ENCODE results near the gene XAB2. TPM values are rescaled to one million over a fixed set of nuclear protein-coding genes. Genes with fewer than 3 reads are reported as not detected.

XAB2 gene
- total and polyA plus RNA-seq, 2 donors (not counting 3 experiments of a cell fraction or from before 2014, with no cell fraction given) = 37.3 to 47.6 TPM

DNA sequence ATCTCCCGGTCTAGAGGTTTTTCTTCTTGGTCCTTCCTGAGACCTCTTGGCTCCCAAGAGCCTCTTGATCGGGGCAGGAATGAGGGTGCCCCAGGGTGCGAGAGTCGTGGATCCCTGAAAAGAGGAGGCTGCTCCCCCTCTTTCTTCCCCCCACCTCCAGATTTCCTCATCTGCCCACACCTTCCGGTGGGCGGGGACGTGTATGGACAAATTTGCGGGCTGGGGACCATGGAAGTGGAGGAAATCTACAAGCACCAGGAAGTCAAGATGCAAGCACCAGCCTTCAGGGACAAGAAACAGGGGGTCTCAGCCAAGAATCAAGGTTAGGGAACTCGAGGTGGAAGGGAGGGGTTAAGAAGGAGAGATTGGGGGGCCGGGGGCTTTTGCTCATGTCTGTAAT, 47.5 kb upstream of the XAB2 start, which contains the start of gene MCEMP1:
Gene MCEMP1 (plus strand): TSS at position 237 of the 400 bp plus-strand sequence. CDS start 31 bp downstream, at position 268.
- Histone ChIP-seq H3K4me1 (ENCODE audit: control insufficient read depth, extremely low read depth, insufficient read depth, low read length) (peaks cover 6% of the 10 kb centered on the region), H3K9ac (replicated peaks; ENCODE audit: extremely low read depth, insufficient read depth, low read length) (no peak within 1 kb of the TSS)
- POLR2A ChIA-PET = no interaction called here

More for the DNA sequence above, 47.5 kb upstream of the XAB2 start, which contains the start of gene MCEMP1:
- no peak within 1 kb of the TSS for H3K27ac ChIP-seq (ENCODE audit: insufficient read depth, low read depth, low read length)
- H3K79me2 ChIP-seq (ENCODE audit: control insufficient read depth, insufficient read depth, low read length) = peaks cover 11% of the 10 kb centered on the region
- H3K9me3 ChIP-seq (replicated peaks; ENCODE audit: control insufficient read depth, insufficient read depth, low read length) = no peaks in the 10 kb centered on the region
- FAIRE-seq (no peak), DNase-seq (ENCODE audit: low read depth, low spot score) (no peak)
- intact Hi-C loops (cut with micrococcal nuclease) (no loop called here), dilution Hi-C loops (cut with MboI; ENCODE audit: extremely low pct_ligation_motif_present, low sequenced_read_pairs) (no loop called here)
- no peak for TF ChIP-seq GATA2 (IDR thresholded peaks at IDR 0.05; ENCODE audit: insufficient read depth, insufficient read length, low read depth, low read length)
- TF ChIP-seq POLR2A (IDR thresholded peaks at IDR 0.05; ENCODE audit: low read depth, low read length) = no peak
- no peak for TF ChIP-seq MYC (IDR thresholded peaks at IDR 0.05; ENCODE audit: low read depth, low read length)
- no peak for TF ChIP-seq POLR2AphosphoS5 (IDR thresholded peaks at IDR 0.05; ENCODE audit: insufficient read depth, low read depth, low read length)
- no peak for TF ChIP-seq EZH2 (IDR thresholded peaks at IDR 0.05; ENCODE audit: borderline replicate concordance, low read depth, low read length, severe bottlenecking)
- TF ChIP-seq FOS (IDR thresholded peaks at IDR 0.05; ENCODE audit: borderline replicate concordance, insufficient read depth, low read length) = no peak
- no peak for TF ChIP-seq JUN (IDR thresholded peaks at IDR 0.05; ENCODE audit: borderline replicate concordance, insufficient read depth, insufficient read length, low read depth)
- TF ChIP-seq MAX (IDR thresholded peaks at IDR 0.05; ENCODE audit: insufficient read depth, insufficient read length) = no peak
- TF ChIP-seq CTCF (IDR thresholded peaks at IDR 0.05; ENCODE audit: extremely low read depth in 1 of 2, insufficient read depth in 1 of 2, low read depth in 1 of 2, low read length in 2 of 2) = no peak
- H3K9me1 ChIP-seq (replicated peaks; ENCODE audit: control insufficient read depth, extremely low read depth, insufficient read depth, low read length) = no peaks in the 10 kb centered on the region
- H3K4me3 ChIP-seq (replicated peaks in 1 of 3; ENCODE audit: insufficient read depth in 1 of 3, low read depth in 1 of 3, low read length in 3 of 3) = no peak within 1 kb of the TSS
- H3K27me3 ChIP-seq (ENCODE audit: control insufficient read depth in 2 of 2, insufficient read depth in 2 of 2, low read length in 2 of 2) = peaks cover 2 to 3% of the 10 kb centered on the region in 2 experiments
- no TSS peak for BruUV-seq (replicated peaks)
- no peaks in the 10 kb centered on the region for H4K20me1 ChIP-seq (replicated peaks; ENCODE audit: control insufficient read depth, extremely low read depth, insufficient read depth, low read length)
- no peaks in the 10 kb centered on the region for H3K36me3 ChIP-seq (ENCODE audit: control insufficient read depth in 2 of 2, extremely low read depth in 1 of 2, insufficient read depth in 2 of 2, low read length in 2 of 2)
- H3K4me2 ChIP-seq (ENCODE audit: insufficient read depth, low read length) = no peak within 1 kb of the TSS
- no peak within 1 kb of the TSS for H2AFZ ChIP-seq (ENCODE audit: low read depth, low read length)
- CTCF ChIA-PET = interaction anchor here (1.1 kb wide), 1 partner anchor 109 kb away, joined by 8 read pairs; no protein-coding TSS in a partner anchor

All from endothelial cell of umbilical vein (primary cell).